ENCODE data around the gene CPVL.
A peak's percentile ranks its signal among the peaks of the same experiment; 100 is the strongest.

Gene CPVL

DNA sequence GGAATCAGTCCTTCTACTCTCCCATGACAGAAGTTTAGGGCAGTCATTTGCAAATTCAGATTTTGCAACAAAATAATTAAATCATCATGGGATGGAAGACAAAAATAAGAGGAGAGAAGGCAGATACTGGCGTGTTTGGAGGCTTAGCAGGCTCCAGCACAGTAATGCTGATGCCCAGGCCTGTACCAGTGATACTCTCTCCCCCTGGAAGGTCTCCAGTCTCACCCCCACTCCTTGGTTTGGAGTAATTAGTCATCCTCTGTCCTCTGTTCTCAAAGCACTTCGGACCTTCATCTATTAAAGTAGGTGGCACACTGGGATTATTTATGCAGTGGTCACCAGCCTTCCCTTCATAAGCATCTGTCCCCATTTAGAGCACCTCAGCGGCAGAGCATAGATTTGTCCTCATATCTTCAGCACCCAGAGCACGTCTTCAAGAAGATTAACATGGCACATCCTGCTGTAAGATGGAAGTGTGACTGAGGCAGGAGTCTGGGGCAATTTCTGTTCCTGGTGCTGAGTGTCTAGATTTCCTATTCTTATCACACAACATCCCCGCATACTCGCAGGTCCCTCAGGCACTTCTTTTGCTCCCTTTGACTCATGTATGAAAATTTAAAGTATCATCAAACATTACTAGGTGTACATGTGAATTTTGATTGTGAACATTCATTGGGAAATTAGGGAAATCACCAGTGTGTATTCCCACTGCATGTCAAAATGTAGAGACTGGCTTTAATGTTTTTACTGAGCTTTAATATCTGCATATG is 156.9 kb downstream of the CPVL start:
- H3K4me3 ChIP-seq (ENCODE audit: low read depth, low read length), result no peak overlapping the region

DNA sequence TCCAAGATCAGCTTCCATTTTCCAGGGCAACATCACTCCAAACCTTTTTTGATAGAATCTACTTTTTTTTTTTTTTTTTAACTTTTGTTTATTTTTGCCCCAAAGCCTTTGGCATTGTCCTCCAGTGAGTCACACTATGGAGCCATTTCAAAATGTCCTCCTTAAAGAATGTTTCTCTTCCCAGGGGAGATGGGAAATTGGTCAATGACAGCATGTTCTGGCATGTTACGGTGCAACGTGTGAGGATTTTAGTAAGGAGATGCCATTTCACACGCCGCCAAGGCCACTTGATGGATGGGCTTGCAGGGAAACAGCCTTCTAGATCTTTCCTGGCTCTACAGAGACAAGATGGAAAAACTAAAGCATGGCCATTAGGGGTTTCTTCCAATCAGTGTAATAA is 157.5 kb downstream of the CPVL start:
- H3K4me3 ChIP-seq (ENCODE audit: low read depth, low read length), result no peak overlapping the region
- DNase-seq (ENCODE audit: low read depth), result peak; percentile 94

More for the DNA sequence above, 156.9 kb downstream of the CPVL start:
- no peak for DNase-seq (ENCODE audit: low read depth)

DNA sequence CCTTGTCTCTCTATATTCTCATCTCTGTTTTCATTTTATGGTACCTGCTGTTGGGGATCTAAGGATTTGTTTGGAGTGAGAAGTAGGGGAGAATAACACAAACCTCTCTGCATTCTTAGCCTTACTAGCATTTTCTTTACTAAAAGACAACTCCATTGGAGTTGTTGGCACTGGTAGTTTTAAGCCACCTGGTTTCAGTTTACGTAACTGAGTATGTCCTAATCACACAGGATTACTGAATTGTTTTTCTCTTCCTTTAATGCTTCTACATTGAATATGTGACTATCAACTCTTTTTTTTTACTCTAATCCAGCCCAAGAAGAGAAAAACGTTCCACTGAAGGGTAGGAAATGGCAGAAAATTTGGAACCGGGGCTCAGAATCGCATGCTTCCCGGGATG is 158.2 kb downstream of the CPVL start:
- H3K4me3 ChIP-seq (ENCODE audit: low read depth, low read length), result no peak overlapping the region
- DNase-seq (ENCODE audit: low read depth), result peak; percentile 36

GRCh38 chr7:28986765-28987110 is 159.6 kb downstream of the CPVL start:
- H3K4me3 ChIP-seq (ENCODE audit: low read depth, low read length), result no peak overlapping the region
- DNase-seq (ENCODE audit: low read depth), result peak; percentile 92

DNA sequence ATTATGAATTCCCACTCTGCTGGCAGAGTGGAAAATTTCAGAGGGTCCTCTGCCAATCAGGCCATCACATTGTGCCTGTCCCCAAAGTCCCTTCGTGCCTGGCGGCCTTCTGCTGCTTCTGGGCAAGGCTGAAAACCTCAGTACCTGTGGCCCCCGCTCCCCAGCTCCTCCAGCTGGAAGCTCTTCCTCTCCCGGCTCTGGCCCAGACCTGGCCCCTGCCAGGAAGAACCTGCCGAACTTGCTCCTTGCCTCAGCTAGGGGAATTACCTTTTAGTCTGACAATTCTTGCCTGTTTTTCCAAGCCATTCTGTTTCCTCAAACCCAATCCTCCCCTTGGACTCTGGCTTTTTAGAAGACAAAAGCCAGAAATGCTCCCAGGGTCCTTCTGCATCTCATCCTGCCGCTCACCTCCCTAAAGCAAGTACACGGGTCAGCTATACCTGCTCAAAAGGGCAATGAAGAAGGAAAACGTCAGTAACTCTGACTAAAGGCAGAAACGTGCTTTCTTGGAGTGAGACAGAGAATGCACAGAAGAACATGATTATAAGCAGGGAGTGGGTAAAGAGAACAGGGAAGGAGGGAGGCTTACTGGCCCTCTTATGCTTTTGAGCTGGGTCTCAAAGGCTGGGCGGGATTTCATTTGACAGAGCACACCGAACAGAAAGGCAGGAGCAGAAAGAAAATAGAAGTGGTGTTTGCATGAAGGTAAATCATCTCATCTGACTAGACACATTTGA is 160.1 kb downstream of the CPVL start:
- no peak overlapping the region for H3K4me3 ChIP-seq (ENCODE audit: low read depth, low read length)
- no peak for DNase-seq (ENCODE audit: low read depth)

- H3K4me3 ChIP-seq (ENCODE audit: low read depth, low read length), result no peak overlapping the region
- peak; percentile 79 for DNase-seq (ENCODE audit: low read depth)
These were observed 161.7 kb downstream of the CPVL start for GRCh38 chr7:28984631-28985030.

DNA sequence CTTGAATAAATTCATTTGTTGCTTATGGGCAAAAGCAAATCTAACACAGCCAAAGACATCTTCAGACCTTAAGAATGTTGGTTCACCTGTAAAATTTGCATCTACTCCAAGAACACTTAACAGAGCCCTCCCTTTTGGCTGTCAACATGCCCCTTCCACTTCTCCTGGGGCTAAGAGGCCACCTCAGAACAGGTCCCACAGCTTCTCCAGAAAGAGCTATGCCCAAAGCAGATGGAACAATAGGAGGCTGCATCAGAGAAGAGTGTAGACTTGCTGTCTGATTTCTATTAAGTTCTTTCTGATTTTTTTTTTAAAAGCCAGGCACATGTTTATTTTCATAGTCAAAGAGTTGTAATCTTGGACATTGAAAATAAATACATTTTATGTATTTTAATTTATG is 162.1 kb downstream of the CPVL start:
- no peak overlapping the region for H3K4me3 ChIP-seq (ENCODE audit: low read depth, low read length)
- no peak for DNase-seq (ENCODE audit: low read depth)

DNA sequence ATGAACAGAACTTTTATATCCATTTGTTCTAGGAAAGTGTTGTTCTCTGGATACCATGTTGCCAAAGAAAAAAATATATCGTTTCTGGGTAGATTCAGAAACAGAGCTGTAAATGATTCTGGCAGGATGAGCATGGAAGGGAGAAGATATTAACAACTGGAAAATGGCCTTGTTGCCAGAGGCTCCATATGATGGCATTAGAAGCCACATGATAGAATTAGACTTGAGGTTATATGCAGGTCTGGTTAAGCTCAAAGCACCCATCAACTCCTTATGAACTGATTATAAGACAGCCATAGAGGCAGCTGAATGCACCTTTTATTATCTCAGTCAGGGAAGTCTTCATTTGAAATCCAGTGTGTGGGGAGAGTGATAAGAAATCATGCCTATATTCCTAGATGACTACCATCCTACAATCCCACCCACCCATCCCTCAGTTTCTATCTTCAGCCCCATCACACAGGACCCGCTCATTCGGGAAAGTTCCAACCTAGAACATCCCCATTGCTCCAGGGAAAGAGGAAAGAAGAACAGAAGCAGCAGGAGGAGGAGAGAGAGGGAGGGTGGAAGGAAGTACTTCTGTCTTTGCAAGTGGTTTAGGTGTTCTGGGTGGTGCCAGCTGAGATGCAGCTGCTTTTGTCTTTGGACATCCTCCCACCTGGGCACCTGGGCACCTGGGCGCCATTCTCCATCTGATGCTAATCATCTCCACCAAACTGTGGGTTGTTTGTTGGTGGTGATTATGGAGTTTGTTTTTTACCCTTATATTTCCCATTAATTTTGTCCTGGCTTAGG is 162.7 kb downstream of the CPVL start:
- DNase-seq (ENCODE audit: low read depth), result no peak
- H3K4me3 ChIP-seq (ENCODE audit: low read depth, low read length), result no peak overlapping the region

- DNase-seq (ENCODE audit: low read depth), result no peak
These were observed 165.2 kb downstream of the CPVL start for GRCh38 chr7:28981161-28981465.

GRCh38 chr7:28980451-28981160 is 165.7 kb downstream of the CPVL start:
- no peak for DNase-seq (ENCODE audit: low read depth)
- no peak overlapping the region for H3K4me3 ChIP-seq (ENCODE audit: low read depth, low read length)

More at GRCh38 chr7:28981161-28981465, 165.2 kb downstream of the CPVL start:
- no peak overlapping the region for H3K4me3 ChIP-seq (ENCODE audit: low read depth, low read length)

DNA sequence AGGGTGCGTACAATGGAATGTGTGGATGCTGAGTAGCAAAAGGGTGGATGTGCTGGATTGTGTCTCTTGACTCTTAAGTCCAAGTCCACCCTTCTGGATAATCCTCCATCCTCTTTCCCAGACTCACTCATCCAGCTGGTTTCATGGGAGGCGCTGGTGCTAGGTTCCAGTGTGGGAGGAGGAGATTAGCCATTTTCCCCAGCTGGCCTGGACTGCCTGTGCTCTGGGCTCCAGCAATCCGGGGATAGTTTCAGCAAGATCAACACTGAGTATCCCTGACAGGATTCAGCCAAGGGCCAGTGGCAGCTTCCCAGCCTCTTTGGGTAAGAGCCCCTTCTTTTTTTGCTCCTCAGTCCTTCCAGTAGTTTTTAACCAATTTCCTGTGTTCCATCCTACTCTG is 166.6 kb downstream of the CPVL start:
- no peak for DNase-seq (ENCODE audit: low read depth)
- H3K4me3 ChIP-seq (ENCODE audit: low read depth, low read length), result no peak overlapping the region

GRCh38 chr7:28977881-28978280 is 168.5 kb downstream of the CPVL start:
- no peak for DNase-seq (ENCODE audit: low read depth)

GRCh38 chr7:28976022-28976421 is 170.3 kb downstream of the CPVL start:
- no peak for DNase-seq (ENCODE audit: low read depth)
- no peak overlapping the region for H3K4me3 ChIP-seq (ENCODE audit: low read depth, low read length)

More at GRCh38 chr7:28977881-28978280, 168.5 kb downstream of the CPVL start:
- no peak overlapping the region for H3K4me3 ChIP-seq (ENCODE audit: low read depth, low read length)

DNA sequence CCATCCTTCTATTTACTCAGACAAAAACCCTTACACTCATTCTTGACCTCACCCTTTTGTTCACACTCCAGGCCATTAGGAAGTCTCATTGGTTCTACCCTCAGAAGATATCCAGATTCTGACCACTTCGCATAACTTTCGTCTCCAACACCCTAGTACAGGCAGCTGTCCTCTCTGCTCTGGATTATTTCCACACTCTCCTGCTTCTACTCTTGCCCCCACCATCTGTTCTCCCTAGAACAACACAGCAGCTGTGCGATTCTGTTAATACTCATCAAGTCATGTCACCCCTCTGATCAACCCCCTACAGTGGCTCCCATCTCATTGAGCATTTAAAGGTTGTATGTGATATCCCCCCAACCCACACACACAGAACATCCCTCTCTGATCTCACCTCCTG is 172.7 kb downstream of the CPVL start:
- DNase-seq (ENCODE audit: low read depth), result no peak
- no peak overlapping the region for H3K4me3 ChIP-seq (ENCODE audit: low read depth, low read length)

DNA sequence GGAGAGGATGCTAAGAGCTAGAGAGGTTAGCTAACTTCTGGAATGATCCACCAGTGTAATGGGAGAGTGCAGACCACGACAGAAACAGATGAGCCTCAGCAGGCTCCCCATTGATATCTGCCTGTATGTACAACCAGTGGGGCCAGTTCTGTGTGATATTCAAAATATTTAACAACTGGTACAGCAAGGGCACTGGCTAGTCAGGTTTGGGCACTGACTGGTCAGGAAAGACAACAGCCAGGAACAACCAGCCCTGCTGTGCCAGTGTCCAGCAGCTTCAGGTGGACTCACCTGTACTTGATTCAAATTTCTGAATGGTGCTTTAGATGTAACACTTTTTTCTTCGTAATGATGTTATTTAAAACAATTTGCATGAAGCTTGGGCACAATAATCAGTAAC is 182.3 kb downstream of the CPVL start:
- H3K4me3 ChIP-seq (ENCODE audit: low read depth, low read length), result no peak overlapping the region
- DNase-seq (ENCODE audit: low read depth), result no peak

DNA sequence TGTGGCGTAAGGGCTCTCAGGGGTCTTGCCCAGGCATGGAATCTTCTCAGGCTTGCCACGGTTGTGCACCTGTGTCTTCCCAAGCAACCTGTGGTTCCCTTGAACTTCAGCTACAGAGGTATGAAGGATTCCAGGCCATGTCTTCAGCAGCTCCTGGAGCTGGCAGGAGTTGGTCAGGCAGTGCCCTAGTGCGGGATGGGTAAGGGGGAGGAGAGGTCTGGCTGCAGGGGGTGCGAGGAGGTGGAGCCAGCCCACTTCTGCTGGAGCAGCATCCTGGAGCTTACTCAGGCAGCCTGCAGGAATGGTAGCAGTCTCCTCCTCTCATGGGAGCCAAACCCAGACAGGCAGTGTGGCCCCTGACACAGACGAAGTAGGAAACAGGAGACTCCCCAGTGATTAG is 184.4 kb downstream of the CPVL start:
- no peak for DNase-seq (ENCODE audit: low read depth)
- H3K4me3 ChIP-seq (ENCODE audit: low read depth, low read length), result no peak overlapping the region

DNA sequence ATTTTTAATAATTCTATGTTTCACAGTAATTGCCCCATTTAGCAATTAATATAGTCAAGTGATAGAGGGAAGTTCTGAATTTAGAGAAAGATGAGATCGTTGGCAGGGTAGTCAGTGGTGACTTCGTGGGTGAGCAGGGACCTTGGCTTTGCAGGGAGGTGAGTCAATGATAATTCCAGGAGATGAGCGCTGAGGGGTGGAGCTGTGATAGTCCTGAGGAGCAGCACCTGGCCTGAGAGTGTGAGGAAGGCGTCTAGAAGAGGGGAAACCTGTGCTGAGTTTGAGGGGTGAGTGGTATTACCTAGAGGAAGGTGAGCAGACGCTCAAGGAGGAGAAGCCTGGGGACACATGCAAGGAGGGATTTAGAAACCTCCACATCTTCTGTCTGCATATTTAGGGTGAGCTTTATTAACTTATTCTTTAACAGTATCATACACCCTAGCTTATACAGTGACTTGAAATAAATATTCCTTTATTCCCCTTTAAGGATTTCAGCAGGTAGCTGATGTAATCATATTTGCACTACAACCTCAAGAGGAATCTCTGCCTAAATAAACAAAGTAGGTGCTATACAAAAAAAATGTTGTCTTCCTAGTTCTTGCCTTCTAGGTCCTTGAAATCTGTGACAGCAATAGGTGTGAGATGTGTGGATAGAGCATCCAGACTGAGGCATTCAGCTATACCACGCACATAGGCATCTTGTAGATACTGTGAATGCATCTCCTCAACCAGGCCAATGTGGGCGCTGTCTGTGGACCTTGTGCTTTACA is 186.1 kb downstream of the CPVL start:
- DNase-seq (ENCODE audit: low read depth), result no peak
- H3K4me3 ChIP-seq (ENCODE audit: low read depth, low read length), result no peak overlapping the region

DNA sequence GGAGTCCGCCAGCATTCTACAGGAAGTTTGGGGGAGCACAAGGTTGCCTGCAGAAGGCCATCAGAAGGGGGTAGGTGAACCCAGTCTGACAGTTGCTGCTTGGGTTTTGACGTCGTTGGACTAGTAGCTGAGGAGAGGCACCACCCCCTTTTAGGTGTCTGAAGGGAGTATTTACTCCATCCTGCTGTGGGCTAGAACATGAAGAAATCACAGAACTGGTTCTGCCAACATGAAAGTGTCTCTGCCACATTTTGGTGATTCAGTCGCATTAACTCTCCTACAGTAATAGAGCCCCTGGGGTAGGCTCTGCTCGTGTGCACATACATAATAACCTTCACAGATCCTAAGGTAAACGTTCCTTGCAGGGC is 187.4 kb downstream of the CPVL start:
- H3K4me3 ChIP-seq (ENCODE audit: low read depth, low read length), result peak overlapping the region; percentile 55
- no peak for DNase-seq (ENCODE audit: low read depth)

All from skeletal muscle cell (primary cell).